Measurements from ENCODE around the gene TCF3.
"Not testable (repeated sequence)": the region's sequence is repeated elsewhere in the genome, so short reads cannot be mapped to it uniquely, and the experiment has no call there.

Gene TCF3

GRCh38 chr19:1652471-1653299 is at the start of gene TCF3:
Gene TCF3 (minus strand): TSS chr19:1652615. CDS start chr19:1650248, 2,367 bp downstream.
- DNase-seq, result peak; percentile 90

GRCh38 chr19:1700733-1701663 is 48.6 kb upstream of the TCF3 start:
- DNase-seq, result no peak

DNA sequence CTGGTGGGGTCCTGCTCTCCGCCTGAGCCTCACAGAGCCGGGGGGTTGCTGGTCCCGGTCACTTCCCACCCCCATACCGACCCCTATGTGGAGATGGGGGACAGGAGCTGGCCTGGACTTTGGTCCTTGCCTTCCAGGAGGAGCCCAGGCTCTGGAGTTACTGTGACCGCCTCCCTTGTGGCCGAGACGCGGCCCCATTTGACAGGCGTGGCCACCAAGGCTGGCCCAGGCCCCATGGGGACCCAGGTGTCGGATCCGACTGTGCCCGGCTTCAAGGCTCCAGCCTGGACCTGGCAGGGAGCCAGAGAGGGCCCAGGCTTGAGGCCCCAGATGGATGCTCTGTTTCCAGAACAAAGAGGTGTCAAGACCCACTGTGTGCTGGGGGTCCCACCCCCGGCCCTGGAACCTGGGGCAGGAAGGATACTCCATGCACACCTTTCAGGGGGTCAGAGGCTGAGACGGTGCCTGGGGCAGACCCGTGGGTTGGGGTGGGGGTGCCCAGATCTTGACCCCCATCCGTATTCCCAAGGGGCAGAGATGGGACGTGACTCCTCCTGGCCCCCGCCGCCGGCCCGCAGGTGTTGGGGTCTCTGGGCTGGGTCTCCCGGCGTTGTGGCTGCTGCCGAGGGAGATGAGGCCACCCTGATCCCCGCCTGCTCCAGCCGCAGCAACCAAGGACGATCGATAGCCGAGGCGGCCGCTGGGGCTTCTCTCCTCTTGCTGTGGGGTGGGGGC is 47.8 kb upstream of the TCF3 start:
- DNase-seq, result no peak

GRCh38 chr19:1699386-1699785 is 47.0 kb upstream of the TCF3 start:
- no peak for DNase-seq

DNA sequence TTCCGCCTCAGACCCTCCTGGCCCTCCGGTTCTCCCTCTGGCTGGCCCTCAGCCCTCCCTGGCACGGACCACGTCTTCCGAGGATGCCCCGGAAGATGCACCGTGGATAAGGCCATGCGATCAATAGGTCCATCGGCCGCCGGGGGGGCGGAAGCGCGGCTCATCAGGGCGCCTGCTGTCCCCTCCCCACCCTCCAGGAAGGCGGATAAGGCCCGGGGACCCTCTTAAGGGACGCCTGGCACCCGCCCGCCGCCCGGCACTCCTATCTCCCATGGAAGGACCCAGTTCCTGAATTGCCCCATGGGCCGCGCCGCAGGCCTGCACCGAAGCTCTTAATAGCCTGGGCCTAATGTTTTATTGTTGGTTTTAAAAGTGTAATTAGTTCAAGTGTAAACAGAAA is 46.2 kb upstream of the TCF3 start:
- no peak for DNase-seq

DNA sequence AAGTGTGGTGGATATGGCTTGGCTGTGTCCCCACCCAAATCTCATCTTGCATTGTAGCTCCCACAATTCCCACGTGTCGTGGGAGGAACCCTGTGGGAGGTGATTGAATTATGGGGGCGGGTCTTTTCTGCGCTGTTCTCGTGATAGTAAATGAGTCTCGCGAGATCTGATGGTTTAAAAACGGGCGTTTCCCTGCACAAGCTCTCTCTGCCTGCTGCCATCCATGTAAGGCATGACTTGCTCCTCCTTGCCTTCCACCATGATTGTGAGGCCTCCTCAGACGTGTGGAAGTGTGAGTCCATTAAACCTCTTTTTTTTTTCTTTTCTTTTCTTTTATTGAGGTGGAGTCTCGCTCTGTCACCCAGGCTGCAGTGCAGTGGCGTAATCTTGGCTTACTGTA is 43.1 kb upstream of the TCF3 start:
- not testable (repeated sequence) for DNase-seq

GRCh38 chr19:1691589-1692290 is 39.3 kb upstream of the TCF3 start:
- no peak for DNase-seq

DNA sequence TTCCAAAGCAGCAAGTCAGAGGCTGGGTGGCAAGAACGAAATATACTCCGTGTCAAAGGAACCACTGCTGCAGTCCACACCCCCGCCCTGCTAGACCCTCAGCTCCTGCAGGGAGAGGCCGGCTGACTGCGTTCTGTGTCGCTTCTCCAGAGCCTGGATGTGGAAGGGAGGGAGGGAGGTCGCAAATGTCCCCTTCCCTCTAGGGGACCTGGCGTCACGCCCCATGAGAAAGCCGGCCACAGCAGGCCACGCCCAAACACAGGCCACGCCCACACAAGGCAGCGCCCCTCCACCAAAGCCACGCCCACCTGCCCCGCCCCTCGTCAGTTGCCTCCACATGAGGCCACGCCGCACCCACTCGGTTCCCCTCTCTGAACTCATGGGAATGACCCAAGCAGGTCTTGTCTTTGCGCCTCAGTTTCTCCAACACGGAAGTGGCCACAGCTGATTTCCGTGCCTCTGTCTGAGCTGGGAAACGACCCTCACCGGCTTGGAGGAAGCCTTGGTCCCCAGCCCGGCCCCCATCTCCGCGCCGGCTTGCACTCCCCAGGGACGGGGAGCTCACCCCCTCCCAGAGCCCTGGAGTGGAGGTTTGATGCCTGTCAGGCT is 38.4 kb upstream of the TCF3 start:
- no peak for DNase-seq

DNA sequence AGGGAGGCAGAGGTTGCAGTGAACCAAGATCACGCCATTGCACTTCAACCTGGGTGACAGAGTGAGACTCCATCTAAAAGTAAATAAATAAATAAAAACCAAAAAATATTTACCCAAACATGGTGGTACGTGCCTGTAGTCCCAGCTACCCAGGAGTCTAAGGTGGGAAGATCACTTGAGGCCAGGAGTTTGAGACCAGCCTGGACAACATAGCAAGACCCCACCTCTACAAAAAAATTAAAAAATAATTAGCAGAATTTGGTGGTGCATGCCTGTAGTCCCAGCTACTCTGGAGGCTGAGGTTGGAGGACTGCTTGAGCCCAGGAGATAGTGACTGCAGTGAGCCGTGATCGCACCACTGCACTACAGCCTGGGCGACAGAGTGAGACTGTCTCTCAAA is 33.4 kb upstream of the TCF3 start:
- not testable (repeated sequence) for DNase-seq

GRCh38 chr19:1685046-1685445 is 32.6 kb upstream of the TCF3 start:
- no peak for DNase-seq

DNA sequence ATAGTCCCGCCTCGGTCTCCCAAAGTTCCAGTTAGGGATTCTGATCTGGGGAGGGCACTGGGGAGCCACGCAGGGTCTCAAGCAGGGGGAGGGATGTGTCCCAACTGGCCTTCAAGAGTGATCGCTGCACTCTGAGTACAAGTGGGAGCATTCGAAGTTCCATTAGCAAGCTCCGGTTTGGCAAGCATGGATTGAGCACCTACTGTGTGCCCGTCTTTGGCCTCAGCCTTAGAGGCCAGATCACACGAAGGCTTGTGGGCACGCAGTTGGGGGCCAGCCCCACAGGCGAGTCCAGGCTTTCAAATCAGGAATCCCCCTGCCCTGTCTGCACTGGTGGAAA is 32.1 kb upstream of the TCF3 start:
- no peak for DNase-seq

GRCh38 chr19:1683869-1684572 is 31.6 kb upstream of the TCF3 start:
- DNase-seq, result no peak

DNA sequence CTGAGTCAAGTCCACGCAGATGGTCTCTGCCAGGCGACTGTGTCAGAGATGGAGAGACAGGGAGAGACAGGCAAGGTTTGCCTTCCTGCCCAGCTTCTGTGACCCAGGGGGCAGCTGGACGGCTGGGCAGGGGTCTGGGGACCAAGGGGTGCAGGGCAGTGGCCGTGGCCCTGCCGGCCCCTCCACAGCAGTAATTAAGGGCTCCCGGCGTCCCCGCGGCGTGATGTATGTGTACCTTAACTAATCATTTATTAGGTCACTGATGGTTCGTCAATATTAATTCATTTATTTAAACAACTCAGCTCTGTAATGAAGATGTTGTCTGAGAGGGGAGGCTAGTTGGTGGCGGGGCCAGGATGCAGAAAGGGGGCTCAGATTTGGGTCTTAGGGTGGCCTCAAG is 28.6 kb upstream of the TCF3 start:
- DNase-seq, result no peak

DNA sequence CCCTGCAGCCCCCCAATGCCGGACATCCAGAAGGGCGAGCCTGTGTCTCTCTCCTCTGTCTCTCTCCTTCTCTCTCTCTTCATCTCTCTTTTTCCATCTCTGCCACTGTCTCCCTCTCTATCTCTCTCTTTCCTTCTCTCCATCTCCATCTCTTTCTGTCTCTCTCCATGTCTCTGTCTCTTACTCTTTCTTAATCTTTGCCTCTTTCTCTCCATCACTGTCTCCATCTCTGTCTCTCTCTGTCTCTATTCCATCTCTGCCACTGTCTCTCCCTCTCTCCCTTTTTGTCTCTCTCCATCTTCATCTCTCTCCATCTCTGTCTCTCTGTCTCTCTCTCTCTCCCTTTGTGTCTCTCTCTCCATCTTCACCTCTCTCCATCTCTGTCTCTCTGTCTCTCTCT is 25.7 kb upstream of the TCF3 start:
- no peak for DNase-seq

DNA sequence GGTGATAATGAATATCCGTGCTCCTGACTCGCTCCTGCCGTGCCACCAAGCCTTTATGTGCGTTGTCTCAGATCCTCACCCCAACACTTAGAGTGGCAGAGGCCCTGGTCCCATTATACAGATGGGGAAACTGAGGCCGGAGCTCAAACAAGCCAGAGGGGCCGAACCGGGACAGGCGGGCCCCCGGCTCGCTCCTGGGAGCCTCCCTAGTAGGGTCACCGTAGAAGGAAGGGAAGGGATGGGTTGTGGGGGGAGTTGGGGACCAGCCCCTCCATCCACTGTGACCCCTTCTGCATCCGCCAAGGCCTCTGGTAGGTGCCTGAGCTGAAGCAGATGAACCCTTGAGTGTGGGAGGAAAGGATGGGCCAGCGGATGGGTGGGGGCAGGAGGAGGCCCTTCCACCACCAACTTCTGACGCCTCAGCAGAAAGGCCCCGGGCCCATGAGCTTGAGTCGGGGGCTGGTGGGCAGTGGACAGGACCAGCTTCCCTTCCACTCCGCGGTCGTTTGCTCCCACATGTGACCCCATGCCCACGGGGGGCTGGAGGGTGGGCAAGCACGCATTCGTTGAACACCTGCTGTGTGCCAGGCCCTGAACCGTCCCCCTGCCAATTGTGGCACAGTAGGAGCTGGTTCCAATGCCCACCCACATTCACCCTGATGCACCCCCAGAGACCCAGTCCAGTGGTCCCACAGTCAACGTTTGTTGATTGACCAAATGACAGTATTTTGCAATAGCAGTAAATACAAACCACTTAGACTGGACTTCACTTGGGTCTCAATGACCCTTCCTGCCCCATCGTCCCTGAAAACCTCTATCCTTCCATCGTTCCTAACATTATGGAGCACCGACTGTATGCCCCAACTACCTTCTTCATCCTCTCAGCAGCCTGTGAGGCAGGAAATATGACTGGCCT is 24.2 kb upstream of the TCF3 start:
- DNase-seq, result no peak

GRCh38 chr19:1675633-1676350 is 23.4 kb upstream of the TCF3 start:
- no peak for DNase-seq

GRCh38 chr19:1674293-1674679 is 21.9 kb upstream of the TCF3 start:
- no peak for DNase-seq

DNA sequence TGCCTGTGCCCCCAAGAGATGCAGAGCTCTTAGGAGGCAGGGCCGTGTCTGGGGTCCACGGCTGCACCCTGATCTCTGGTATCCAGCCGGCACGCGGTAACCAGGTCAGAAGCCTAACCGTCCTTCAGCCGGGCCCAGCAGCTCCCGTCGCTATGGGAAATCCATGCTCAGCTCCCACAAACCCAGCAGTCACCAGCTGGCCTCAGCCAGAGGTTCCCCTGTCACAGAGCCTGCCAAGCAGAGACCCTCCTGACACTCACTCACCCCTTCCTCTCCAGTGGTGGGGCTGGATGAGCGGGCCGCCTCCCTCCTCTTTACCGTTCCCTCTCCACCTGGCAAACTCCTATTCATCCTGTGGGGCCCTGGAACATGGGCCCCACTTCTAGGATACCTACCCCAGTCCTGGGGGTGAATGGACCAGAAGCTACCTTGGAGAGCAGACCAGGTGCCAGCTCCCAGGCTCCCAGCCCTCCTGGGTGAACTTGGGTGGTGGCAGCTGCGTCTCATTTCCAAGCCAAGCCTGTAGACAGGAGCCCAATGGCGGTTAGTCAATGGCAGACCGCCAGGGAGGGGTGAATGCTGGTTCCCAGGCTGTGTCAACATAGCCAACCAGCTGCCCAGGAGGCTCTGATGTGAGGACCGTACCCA is 21.4 kb upstream of the TCF3 start:
- no peak for DNase-seq

Data from DMS153 (cell line).